Measurements from ENCODE around the gene C1QB. TPM values are rescaled to one million over a fixed set of nuclear protein-coding genes. Genes with fewer than 3 reads are reported as not detected.

C1QB gene
- total and polyA plus RNA-seq, 4 donors, result 93.9 to 335 (median 143) TPM

DNA sequence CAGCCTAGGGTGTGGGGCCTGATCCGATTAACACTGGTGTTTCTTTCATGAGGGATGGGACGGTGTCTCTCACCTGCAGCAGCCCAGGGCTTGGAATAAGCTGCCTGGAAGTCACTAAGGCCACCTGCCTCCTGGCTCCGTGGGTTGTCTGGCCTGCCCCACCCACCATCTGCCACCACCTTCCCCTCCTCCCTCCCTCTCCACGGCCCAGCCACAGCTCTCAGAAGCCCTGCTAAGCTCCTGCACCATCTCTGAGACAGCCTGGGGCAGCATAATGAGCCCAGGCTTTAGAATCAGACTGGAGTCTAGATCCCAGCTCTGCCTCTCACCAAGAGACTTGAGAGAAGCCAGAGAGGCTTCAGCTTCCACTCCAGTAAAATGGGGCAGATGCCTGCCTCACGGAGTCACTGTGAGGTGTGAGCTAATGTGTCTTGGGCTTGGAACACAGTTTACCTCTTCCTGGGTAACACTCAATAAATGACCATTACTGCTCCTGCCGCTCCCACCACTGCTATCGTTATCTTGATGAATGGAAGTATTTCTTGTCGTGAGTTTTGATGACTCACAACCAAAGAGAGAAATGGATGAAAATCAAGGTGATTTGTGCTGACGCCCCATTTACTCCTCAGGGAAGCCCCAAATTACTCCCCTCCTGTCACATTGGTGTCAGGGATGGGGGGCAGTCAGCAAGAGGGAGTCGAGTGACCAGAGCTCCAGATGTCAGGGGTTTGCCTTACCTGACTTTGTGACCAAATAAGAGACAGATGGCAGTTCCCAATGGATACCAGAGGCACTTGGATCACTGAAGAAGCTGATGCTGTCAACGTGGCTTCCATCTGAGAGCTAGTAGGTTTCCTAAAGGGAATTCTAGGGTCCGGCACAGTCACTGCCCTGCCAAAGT lies 40.1 kb upstream of the C1QB start:
- H3K4me3 ChIP-seq (ENCODE audit: low read depth in 1 of 3, low read length in 3 of 3), result no peak overlapping the region
- no peak for DNase-seq (ENCODE audit: low spot score)
- H3K36me3 ChIP-seq (ENCODE audit: control insufficient read depth in 4 of 4, insufficient read depth in 3 of 4, low read depth in 1 of 4, low read length in 3 of 4), result no peaks in the 10 kb centered on the region
- H3K9me3 ChIP-seq (ENCODE audit: control insufficient read depth in 4 of 4, low read length in 3 of 4), result peaks cover 0 to 2% (median 0%) of the 10 kb centered on the region in 4 donors
- no peak overlapping the region for H3K27ac ChIP-seq (ENCODE audit: low read depth in 1 of 2, low read length in 2 of 2)
- no peak overlapping the region for H3K9ac ChIP-seq (ENCODE audit: low read depth in 1 of 2, low read length in 2 of 2)
- WGBS, result 47% methylated on average over 12 of the region's 12 CpGs
- H3K4me1 ChIP-seq (ENCODE audit: control insufficient read depth in 4 of 4, insufficient read depth in 4 of 4, low read length in 3 of 4), result no peaks in the 10 kb centered on the region
- TF ChIP-seq YY1 (IDR thresholded peaks at IDR 0.05) (no peak), RXRA (IDR thresholded peaks at IDR 0.05) (no peak), EGR1 (IDR thresholded peaks at IDR 0.05; ENCODE audit: low read depth in 2 of 2) (no peak), RAD21 (IDR thresholded peaks at IDR 0.05) (no peak)
- TF ChIP-seq, protein P1, sequence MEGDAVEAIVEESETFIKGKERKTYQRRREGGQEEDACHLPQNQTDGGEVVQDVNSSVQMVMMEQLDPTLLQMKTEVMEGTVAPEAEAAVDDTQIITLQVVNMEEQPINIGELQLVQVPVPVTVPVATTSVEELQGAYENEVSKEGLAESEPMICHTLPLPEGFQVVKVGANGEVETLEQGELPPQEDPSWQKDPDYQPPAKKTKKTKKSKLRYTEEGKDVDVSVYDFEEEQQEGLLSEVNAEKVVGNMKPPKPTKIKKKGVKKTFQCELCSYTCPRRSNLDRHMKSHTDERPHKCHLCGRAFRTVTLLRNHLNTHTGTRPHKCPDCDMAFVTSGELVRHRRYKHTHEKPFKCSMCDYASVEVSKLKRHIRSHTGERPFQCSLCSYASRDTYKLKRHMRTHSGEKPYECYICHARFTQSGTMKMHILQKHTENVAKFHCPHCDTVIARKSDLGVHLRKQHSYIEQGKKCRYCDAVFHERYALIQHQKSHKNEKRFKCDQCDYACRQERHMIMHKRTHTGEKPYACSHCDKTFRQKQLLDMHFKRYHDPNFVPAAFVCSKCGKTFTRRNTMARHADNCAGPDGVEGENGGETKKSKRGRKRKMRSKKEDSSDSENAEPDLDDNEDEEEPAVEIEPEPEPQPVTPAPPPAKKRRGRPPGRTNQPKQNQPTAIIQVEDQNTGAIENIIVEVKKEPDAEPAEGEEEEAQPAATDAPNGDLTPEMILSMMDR (IDR thresholded peaks at IDR 0.05; ENCODE audit: low read depth, low read length, missing input control), result no peak
- TF ChIP-seq, protein P2, sequence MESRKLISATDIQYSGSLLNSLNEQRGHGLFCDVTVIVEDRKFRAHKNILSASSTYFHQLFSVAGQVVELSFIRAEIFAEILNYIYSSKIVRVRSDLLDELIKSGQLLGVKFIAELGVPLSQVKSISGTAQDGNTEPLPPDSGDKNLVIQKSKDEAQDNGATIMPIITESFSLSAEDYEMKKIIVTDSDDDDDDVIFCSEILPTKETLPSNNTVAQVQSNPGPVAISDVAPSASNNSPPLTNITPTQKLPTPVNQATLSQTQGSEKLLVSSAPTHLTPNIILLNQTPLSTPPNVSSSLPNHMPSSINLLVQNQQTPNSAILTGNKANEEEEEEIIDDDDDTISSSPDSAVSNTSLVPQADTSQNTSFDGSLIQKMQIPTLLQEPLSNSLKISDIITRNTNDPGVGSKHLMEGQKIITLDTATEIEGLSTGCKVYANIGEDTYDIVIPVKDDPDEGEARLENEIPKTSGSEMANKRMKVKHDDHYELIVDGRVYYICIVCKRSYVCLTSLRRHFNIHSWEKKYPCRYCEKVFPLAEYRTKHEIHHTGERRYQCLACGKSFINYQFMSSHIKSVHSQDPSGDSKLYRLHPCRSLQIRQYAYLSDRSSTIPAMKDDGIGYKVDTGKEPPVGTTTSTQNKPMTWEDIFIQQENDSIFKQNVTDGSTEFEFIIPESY (IDR thresholded peaks at IDR 0.05), result no peak
- TF ChIP-seq, protein P3, sequence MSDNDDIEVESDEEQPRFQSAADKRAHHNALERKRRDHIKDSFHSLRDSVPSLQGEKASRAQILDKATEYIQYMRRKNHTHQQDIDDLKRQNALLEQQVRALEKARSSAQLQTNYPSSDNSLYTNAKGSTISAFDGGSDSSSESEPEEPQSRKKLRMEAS (IDR thresholded peaks at IDR 0.05), result no peak
- H3K27me3 ChIP-seq (ENCODE audit: control insufficient read depth in 4 of 4, insufficient read depth in 4 of 4, low read length in 3 of 4), result peaks cover 0 to 15% (median 4%) of the 10 kb centered on the region in 4 donors

DNA sequence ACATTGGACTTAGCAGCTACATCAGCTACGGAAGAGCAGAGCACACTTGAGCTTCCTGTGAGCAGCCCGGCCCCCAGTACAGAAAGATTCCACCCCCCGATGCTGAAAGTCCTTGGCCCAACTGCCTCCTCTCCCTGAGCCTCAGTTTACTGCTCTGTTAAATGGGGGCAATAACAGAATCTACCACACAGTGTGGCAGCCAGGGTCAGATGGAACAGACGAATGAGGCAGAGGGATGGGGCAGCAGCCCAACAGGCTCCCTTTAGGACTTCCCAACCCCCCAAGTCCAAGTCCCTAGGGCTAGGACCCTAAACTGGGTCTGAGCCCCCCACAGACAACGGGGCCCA lies 39.5 kb upstream of the C1QB start:
- no peaks in the 10 kb centered on the region for H3K4me1 ChIP-seq (ENCODE audit: control insufficient read depth in 4 of 4, insufficient read depth in 4 of 4, low read length in 3 of 4)
- WGBS, result 58% methylated on average over 5 of the region's 5 CpGs
- no peaks in the 10 kb centered on the region for H3K36me3 ChIP-seq (ENCODE audit: control insufficient read depth in 4 of 4, insufficient read depth in 3 of 4, low read depth in 1 of 4, low read length in 3 of 4)
- peaks cover 0 to 2% (median 0%) of the 10 kb centered on the region in 4 donors for H3K9me3 ChIP-seq (ENCODE audit: control insufficient read depth in 4 of 4, low read length in 3 of 4)
- no peak overlapping the region for H3K27ac ChIP-seq (ENCODE audit: low read depth in 1 of 2, low read length in 2 of 2)
- no peak overlapping the region for H3K9ac ChIP-seq (ENCODE audit: low read depth in 1 of 2, low read length in 2 of 2)
- no peak for DNase-seq (ENCODE audit: low spot score)
- peaks cover 0 to 13% (median 4%) of the 10 kb centered on the region in 4 donors for H3K27me3 ChIP-seq (ENCODE audit: control insufficient read depth in 4 of 4, insufficient read depth in 4 of 4, low read length in 3 of 4)
- no peak overlapping the region for H3K4me3 ChIP-seq (ENCODE audit: low read depth in 1 of 3, low read length in 3 of 3)
- TF ChIP-seq EGR1 (IDR thresholded peaks at IDR 0.05; ENCODE audit: low read depth in 2 of 2) (no peak), SP1 (IDR thresholded peaks at IDR 0.05) (no peak), NR2F2 (IDR thresholded peaks at IDR 0.05) (no peak), HNF4A (conservative IDR thresholded peaks at IDR 0.05) (no peak), FOXA1 (IDR thresholded peaks at IDR 0.05) (no peak), RXRA (IDR thresholded peaks at IDR 0.05) (no peak), JUND (IDR thresholded peaks at IDR 0.05) (no peak), TAF1 (conservative IDR thresholded peaks at IDR 0.05) (no peak), RAD21 (IDR thresholded peaks at IDR 0.05) (no peak), YY1 (IDR thresholded peaks at IDR 0.05) (no peak)
- TF ChIP-seq, protein P1 (IDR thresholded peaks at IDR 0.05; ENCODE audit: low read depth, low read length, missing input control), result no peak
- TF ChIP-seq, protein P4, sequence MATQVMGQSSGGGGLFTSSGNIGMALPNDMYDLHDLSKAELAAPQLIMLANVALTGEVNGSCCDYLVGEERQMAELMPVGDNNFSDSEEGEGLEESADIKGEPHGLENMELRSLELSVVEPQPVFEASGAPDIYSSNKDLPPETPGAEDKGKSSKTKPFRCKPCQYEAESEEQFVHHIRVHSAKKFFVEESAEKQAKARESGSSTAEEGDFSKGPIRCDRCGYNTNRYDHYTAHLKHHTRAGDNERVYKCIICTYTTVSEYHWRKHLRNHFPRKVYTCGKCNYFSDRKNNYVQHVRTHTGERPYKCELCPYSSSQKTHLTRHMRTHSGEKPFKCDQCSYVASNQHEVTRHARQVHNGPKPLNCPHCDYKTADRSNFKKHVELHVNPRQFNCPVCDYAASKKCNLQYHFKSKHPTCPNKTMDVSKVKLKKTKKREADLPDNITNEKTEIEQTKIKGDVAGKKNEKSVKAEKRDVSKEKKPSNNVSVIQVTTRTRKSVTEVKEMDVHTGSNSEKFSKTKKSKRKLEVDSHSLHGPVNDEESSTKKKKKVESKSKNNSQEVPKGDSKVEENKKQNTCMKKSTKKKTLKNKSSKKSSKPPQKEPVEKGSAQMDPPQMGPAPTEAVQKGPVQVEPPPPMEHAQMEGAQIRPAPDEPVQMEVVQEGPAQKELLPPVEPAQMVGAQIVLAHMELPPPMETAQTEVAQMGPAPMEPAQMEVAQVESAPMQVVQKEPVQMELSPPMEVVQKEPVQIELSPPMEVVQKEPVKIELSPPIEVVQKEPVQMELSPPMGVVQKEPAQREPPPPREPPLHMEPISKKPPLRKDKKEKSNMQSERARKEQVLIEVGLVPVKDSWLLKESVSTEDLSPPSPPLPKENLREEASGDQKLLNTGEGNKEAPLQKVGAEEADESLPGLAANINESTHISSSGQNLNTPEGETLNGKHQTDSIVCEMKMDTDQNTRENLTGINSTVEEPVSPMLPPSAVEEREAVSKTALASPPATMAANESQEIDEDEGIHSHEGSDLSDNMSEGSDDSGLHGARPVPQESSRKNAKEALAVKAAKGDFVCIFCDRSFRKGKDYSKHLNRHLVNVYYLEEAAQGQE (IDR thresholded peaks at IDR 0.05), result no peak
- TF ChIP-seq, protein P2 (IDR thresholded peaks at IDR 0.05), result no peak
- TF ChIP-seq, protein P3 (IDR thresholded peaks at IDR 0.05), result no peak

All from liver (tissue), 9 donors.